NCI-H460 (cell line): Measurements from ENCODE around the gene GDPD4. TPM values are rescaled to one million over a fixed set of nuclear protein-coding genes. Genes with fewer than 3 reads are reported as not detected.

Experiments
- DNase-seq: peaks from one replicate; pipeline ENCODE4 v3.0.0-alpha.2; 2016; ENCODE audit warnings: low read depth; ENCODE audit errors: extremely low read depth
- total RNA-seq: library from RNA; depleted of rRNA; stranded (reverse); fragments of >200 nt; shearing (Covaris generic); gene quantifications from 2 replicates; pipeline ENCODE4 v1.2.3, GENCODE V29; 2014; rRNA removed

GDPD4 gene
- total RNA-seq, 1 experiment from 2014 or later: not detected

GRCh38 chr11:77179681-77180080 is 121.8 kb downstream of the GDPD4 start:
- DNase-seq: no peak

GRCh38 chr11:77179048-77179447 is 122.4 kb downstream of the GDPD4 start:
- no peak for DNase-seq

GRCh38 chr11:77178150-77178549 is 123.3 kb downstream of the GDPD4 start:
- DNase-seq: no peak

GRCh38 chr11:77176996-77177395 is 124.5 kb downstream of the GDPD4 start:
- no peak for DNase-seq

- no peak for DNase-seq
Observed at GRCh38 chr11:77175869-77176539, 125.5 kb downstream of the GDPD4 start.

GRCh38 chr11:77175021-77175842 is 126.3 kb downstream of the GDPD4 start:
- no peak for DNase-seq

- no peak for DNase-seq
Observed at GRCh38 chr11:77174559-77174958, 126.9 kb downstream of the GDPD4 start.

GRCh38 chr11:77173494-77173893 is 128.0 kb downstream of the GDPD4 start:
- no peak for DNase-seq

GRCh38 chr11:77172666-77172982 is 128.9 kb downstream of the GDPD4 start:
- no peak for DNase-seq

GRCh38 chr11:77171885-77172665 is 129.4 kb downstream of the GDPD4 start:
- no peak for DNase-seq

- no peak for DNase-seq
Observed at GRCh38 chr11:77171254-77171653, 130.2 kb downstream of the GDPD4 start.

GRCh38 chr11:77170107-77170506 is 131.4 kb downstream of the GDPD4 start:
- no peak for DNase-seq

- DNase-seq: no peak
Observed at GRCh38 chr11:77167791-77168190, 133.7 kb downstream of the GDPD4 start.

GRCh38 chr11:77167111-77167626 is 134.3 kb downstream of the GDPD4 start:
- DNase-seq: no peak

Other genes starting within 250 kb of the GDPD4 start
- gene CAPN5, start 234.7 kb downstream of the GDPD4 start, total RNA-seq: 0.58 and 0.99 TPM in 2 replicates
- not detected in 2 replicates for gene OMP, start 198.8 kb downstream of the GDPD4 start, total RNA-seq
- 0.06 and 0.10 TPM in 2 replicates for gene MYO7A, start 173.4 kb downstream of the GDPD4 start, total RNA-seq
- gene PAK1, start 172.4 kb upstream of the GDPD4 start, total RNA-seq: 13.9 and 18.4 TPM in 2 replicates